HG03571 (cell line): ENCODE results near the gene MT1M.

Source experiments
- ATAC-seq: cut with Tn5 transposase; IDR thresholded peaks from one replicate; pipeline ENCODE4 v1.9.1; 2021; ENCODE audit not compliant: unreplicated experiment

The MT1M gene

GRCh38 chr16:56625943-56626654 lies 6.4 kb upstream of the MT1M start:
- ATAC-seq = no peak

GRCh38 chr16:56626685-56627084 lies 5.8 kb upstream of the MT1M start:
- no peak for ATAC-seq

GRCh38 chr16:56628486-56629350 lies 3.7 kb upstream of the MT1M start:
- no peak for ATAC-seq

GRCh38 chr16:56629531-56629930 lies 2.9 kb upstream of the MT1M start:
- ATAC-seq = no peak

- peak; percentile 83 for ATAC-seq
These were observed 2.3 kb upstream of the MT1M start for GRCh38 chr16:56630134-56630533.

GRCh38 chr16:56631197-56631596 lies 1.3 kb upstream of the MT1M start:
- ATAC-seq = no peak

GRCh38 chr16:56631832-56632155 lies 665 bp upstream of the MT1M start:
- ATAC-seq = no peak

- ATAC-seq = no peak
These were observed 448 bp downstream of the MT1M start for GRCh38 chr16:56632848-56633365.

GRCh38 chr16:56633535-56633934 lies 1.1 kb downstream of the MT1M start:
- no peak for ATAC-seq

GRCh38 chr16:56634715-56635440 lies 2.4 kb downstream of the MT1M start:
- ATAC-seq = no peak

GRCh38 chr16:56635441-56635967 lies 3.0 kb downstream of the MT1M start:
- no peak for ATAC-seq

GRCh38 chr16:56636616-56637413 lies 4.4 kb downstream of the MT1M start:
- ATAC-seq = no peak

- ATAC-seq = no peak
These were observed 5.6 kb downstream of the MT1M start, which contains the start of gene MT1A for GRCh38 chr16:56637814-56638750. TSS of gene MT1A (plus strand) at chr16:56638666. CDS start at chr16:56638739, 73 bp downstream.

GRCh38 chr16:56639045-56639444 lies 6.6 kb downstream of the MT1M start:
- no peak for ATAC-seq

GRCh38 chr16:56640076-56640475 lies 7.6 kb downstream of the MT1M start:
- ATAC-seq = no peak

GRCh38 chr16:56641166-56641565 lies 8.7 kb downstream of the MT1M start:
- no peak for ATAC-seq

- ATAC-seq = no peak
These were observed 10.8 kb downstream of the MT1M start for GRCh38 chr16:56643080-56643778.

- no peak for ATAC-seq
These were observed 11.4 kb downstream of the MT1M start for GRCh38 chr16:56643833-56644232.

GRCh38 chr16:56645311-56645710 lies 12.9 kb downstream of the MT1M start:
- no peak for ATAC-seq
